WTC11 (cell line): ENCODE results near the gene KRT40. TPM values are rescaled to one million over a fixed set of nuclear protein-coding genes. Genes with fewer than 3 reads are reported as not detected.

Experiments used
- ATAC-seq: fragments of 200-7000 bp; cut with Tn5 transposase; 2 replicates; pipeline ENCODE4 v1.10.0; 2021; ENCODE audit warnings: mild to moderate bottlenecking, moderate library complexity
- CTCF ChIA-PET: fragments of 300-600 bp; sonication (Branson Sonifier 250); formaldehyde crosslinking; loops from one replicate; lab custom pipeline; 2021; ENCODE audit warnings: antibody characterized with exemption; lab: Charles Lee
- POLR2A ChIA-PET: fragments of 350-600 bp; sonication (Branson Sonifier 250); formaldehyde crosslinking; loops from one replicate; lab custom pipeline; 2021; ENCODE audit warnings: antibody characterized with exemption; lab: Charles Lee
- DNase-seq: peaks from one replicate; pipeline ENCODE4 v3.0.0; 2021; ENCODE audit warnings: low spot score
- H3K27ac Mint-ChIP-seq: 2 replicates; pipeline ENCODE4 v1.8.0; 2021; ENCODE audit warnings: mixed read lengths
- H3K27me3 Mint-ChIP-seq: 2 replicates; pipeline ENCODE4 v1.8.0; 2021; ENCODE audit warnings: low read depth, mild to moderate bottlenecking, moderate library complexity, mixed read lengths
- H3K36me3 Mint-ChIP-seq: 2 replicates; pipeline ENCODE4 v1.8.0; 2021; ENCODE audit warnings: mixed read lengths
- H3K4me1 Mint-ChIP-seq: 2 replicates; pipeline ENCODE4 v1.8.0; 2022; ENCODE audit warnings: mixed read lengths
- H3K4me3 Mint-ChIP-seq: 2 replicates; pipeline ENCODE4 v1.8.0; 2021; ENCODE audit warnings: mild to moderate bottlenecking, moderate library complexity, mixed read lengths
- H3K9me3 Mint-ChIP-seq: 2 replicates; pipeline ENCODE4 v1.8.0; 2021; ENCODE audit warnings: mixed read lengths
- GABPB1 ChIP-seq: sonication (generic); formaldehyde crosslinking; IDR thresholded peaks from 2 replicates; pipeline ENCODE4 v1.8.1; 2023; ENCODE audit warnings: mild to moderate bottlenecking, missing genetic modification reagents
- GRHL2 ChIP-seq: fragments of 250-450 bp; sonication (Bioruptor Pico); IDR thresholded peaks from 2 replicates; pipeline ENCODE4 v1.8.0; 2022; ENCODE audit warnings: mild to moderate bottlenecking, moderate library complexity; ENCODE audit not compliant: insufficient replicate concordance, severe bottlenecking
- JAZF1 ChIP-seq: fragments of 250-450 bp; sonication (Bioruptor Pico); IDR thresholded peaks from 2 replicates; pipeline ENCODE4 v1.9.0; 2021; ENCODE audit warnings: moderate library complexity, mild to moderate bottlenecking, inconsistent platforms
- KAT7 ChIP-seq: sonication (generic); formaldehyde crosslinking; IDR thresholded peaks from 2 replicates; pipeline ENCODE4 v1.8.1; 2023; ENCODE audit warnings: missing genetic modification reagents, mild to moderate bottlenecking, borderline replicate concordance
- MLX ChIP-seq: sonication (generic); formaldehyde crosslinking; IDR thresholded peaks from 2 replicates; pipeline ENCODE4 v1.8.1; 2023; ENCODE audit warnings: mild to moderate bottlenecking, missing genetic modification reagents, moderate library complexity
- MYBL2 ChIP-seq: sonication (generic); formaldehyde crosslinking; IDR thresholded peaks from 2 replicates; pipeline ENCODE4 v1.8.1; 2023; ENCODE audit warnings: mild to moderate bottlenecking, moderate library complexity, missing genetic modification reagents
- SMAD3 ChIP-seq: sonication (generic); formaldehyde crosslinking; IDR thresholded peaks from 2 replicates; pipeline ENCODE4 v1.8.0; 2022; ENCODE audit warnings: missing genetic modification reagents, mild to moderate bottlenecking, borderline replicate concordance
- SMAD4 ChIP-seq: sonication (generic); formaldehyde crosslinking; IDR thresholded peaks from 2 replicates; pipeline ENCODE4 v1.8.0; 2022; ENCODE audit warnings: mild to moderate bottlenecking, missing genetic modification reagents
- SP1 ChIP-seq: sonication (generic); formaldehyde crosslinking; conservative IDR thresholded peaks from 2 replicates; pipeline ENCODE4 v1.8.1; 2022; ENCODE audit warnings: missing genetic modification reagents
- TCF7 ChIP-seq: sonication (generic); formaldehyde crosslinking; IDR thresholded peaks from 2 replicates; pipeline ENCODE4 v1.8.0; 2022; ENCODE audit warnings: mild to moderate bottlenecking, low read depth, missing genetic modification reagents, moderate library complexity
- USF2 ChIP-seq: sonication (generic); formaldehyde crosslinking; IDR thresholded peaks from 2 replicates; pipeline ENCODE4 v1.8.1; 2023; ENCODE audit warnings: mild to moderate bottlenecking, missing genetic modification reagents, moderate library complexity
- total RNA-seq: library from RNA; stranded (reverse); gene quantifications from 3 replicates; pipeline ENCODE4 v1.2.3, GENCODE V29; 2021
- TF ChIP-seq, protein P1 (sequence below): sonication (generic); formaldehyde crosslinking; IDR thresholded peaks from 2 replicates; pipeline ENCODE4 v1.8.0; 2023; ENCODE audit warnings: missing genetic modification reagents, mild to moderate bottlenecking, borderline replicate concordance
- TF ChIP-seq, protein P2 (sequence below): sonication (generic); formaldehyde crosslinking; conservative IDR thresholded peaks from 2 replicates; pipeline ENCODE4 v1.8.1; 2022; ENCODE audit warnings: mild to moderate bottlenecking, missing genetic modification reagents
- TF ChIP-seq, protein P3 (sequence below): sonication (generic); formaldehyde crosslinking; IDR thresholded peaks from 2 replicates; pipeline ENCODE4 v1.8.0; 2022; ENCODE audit warnings: missing genetic modification reagents
- TF ChIP-seq, protein P4 (sequence below): fragments of 250-450 bp; sonication (Bioruptor Pico); IDR thresholded peaks from 2 replicates; pipeline ENCODE4 v1.9.0; 2021; ENCODE audit warnings: mild to moderate bottlenecking
- TF ChIP-seq, protein P5 (sequence below): fragments of 250-450 bp; sonication (Bioruptor Pico); IDR thresholded peaks from 2 replicates; pipeline ENCODE4 v1.9.0; 2021; ENCODE audit warnings: mild to moderate bottlenecking

KRT40 gene
- total RNA-seq, 1 experiment from 2014 or later = not detected

GRCh38 chr17:40995116-40995515 lies 11.0 kb upstream of the KRT40 start:
- Mint-ChIP-seq H3K9me3 (peaks cover 6% of the 10 kb centered on the region), H3K36me3 (no peaks in the 10 kb centered on the region), H3K4me3 (no peak overlapping the region), H3K27me3 (no peaks in the 10 kb centered on the region), H3K27ac (no peak overlapping the region), H3K4me1 (peaks cover 7% of the 10 kb centered on the region; the same call in 1 of the 2 replicates)
- TF ChIP-seq MLX (CRISPR knock-in tag) (no peak), MYBL2 (no peak)
- ATAC-seq (no peak), DNase-seq (no peak)
- ChIA-PET POLR2A (no interaction called here), CTCF (no interaction called here)

DNA sequence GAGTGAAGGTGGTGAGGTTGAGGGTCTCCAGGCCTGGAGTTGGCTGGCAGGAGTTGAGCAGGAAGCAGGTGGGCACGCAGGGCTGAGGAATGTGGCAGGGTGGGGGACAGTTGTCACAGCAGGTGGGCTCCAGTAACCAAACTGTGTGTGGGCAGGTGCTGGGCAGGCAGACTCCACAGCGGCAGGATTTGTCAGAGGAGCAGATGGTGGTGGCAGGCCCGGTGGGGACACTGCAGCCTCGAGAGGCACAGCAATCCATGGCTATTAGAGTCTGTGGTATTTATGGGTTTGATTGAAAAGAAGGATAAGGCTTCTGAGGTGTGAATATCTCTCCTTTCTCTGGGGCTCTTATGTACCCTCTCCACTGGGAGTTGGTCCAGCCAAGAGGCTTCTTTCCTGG lies 9.7 kb upstream of the KRT40 start, which contains the start of gene KRTAP3-3:
TSS of gene KRTAP3-3 (minus strand) at position 326 of the 400 bp plus-strand sequence. CDS start at position 259, 67 bp downstream.
- Mint-ChIP-seq H3K36me3 (no peaks in the 10 kb centered on the region), H3K4me3 (no peak within 1 kb of the TSS)
- POLR2A ChIA-PET = no interaction called here

GRCh38 chr17:40993084-40993483 lies 9.0 kb upstream of the KRT40 start:
- CTCF ChIA-PET = no interaction called here
- no peak for ATAC-seq
- POLR2A ChIA-PET = no interaction called here

More for the DNA sequence above, 9.7 kb upstream of the KRT40 start, which contains the start of gene KRTAP3-3:
- no peak for ATAC-seq
- Mint-ChIP-seq H3K27me3 (no peaks in the 10 kb centered on the region), H3K4me1 (peaks cover 7% of the 10 kb centered on the region; the same call in 1 of the 2 replicates), H3K27ac (no peak within 1 kb of the TSS), H3K9me3 (peaks cover 6% of the 10 kb centered on the region)
- CTCF ChIA-PET = no interaction called here
- TF ChIP-seq JAZF1 (CRISPR knock-in tag) = no peak
- no peak for TF ChIP-seq GABPB1 (CRISPR knock-in tag)
- no peak for TF ChIP-seq SMAD4 (CRISPR knock-in tag)
- TF ChIP-seq, protein P1, sequence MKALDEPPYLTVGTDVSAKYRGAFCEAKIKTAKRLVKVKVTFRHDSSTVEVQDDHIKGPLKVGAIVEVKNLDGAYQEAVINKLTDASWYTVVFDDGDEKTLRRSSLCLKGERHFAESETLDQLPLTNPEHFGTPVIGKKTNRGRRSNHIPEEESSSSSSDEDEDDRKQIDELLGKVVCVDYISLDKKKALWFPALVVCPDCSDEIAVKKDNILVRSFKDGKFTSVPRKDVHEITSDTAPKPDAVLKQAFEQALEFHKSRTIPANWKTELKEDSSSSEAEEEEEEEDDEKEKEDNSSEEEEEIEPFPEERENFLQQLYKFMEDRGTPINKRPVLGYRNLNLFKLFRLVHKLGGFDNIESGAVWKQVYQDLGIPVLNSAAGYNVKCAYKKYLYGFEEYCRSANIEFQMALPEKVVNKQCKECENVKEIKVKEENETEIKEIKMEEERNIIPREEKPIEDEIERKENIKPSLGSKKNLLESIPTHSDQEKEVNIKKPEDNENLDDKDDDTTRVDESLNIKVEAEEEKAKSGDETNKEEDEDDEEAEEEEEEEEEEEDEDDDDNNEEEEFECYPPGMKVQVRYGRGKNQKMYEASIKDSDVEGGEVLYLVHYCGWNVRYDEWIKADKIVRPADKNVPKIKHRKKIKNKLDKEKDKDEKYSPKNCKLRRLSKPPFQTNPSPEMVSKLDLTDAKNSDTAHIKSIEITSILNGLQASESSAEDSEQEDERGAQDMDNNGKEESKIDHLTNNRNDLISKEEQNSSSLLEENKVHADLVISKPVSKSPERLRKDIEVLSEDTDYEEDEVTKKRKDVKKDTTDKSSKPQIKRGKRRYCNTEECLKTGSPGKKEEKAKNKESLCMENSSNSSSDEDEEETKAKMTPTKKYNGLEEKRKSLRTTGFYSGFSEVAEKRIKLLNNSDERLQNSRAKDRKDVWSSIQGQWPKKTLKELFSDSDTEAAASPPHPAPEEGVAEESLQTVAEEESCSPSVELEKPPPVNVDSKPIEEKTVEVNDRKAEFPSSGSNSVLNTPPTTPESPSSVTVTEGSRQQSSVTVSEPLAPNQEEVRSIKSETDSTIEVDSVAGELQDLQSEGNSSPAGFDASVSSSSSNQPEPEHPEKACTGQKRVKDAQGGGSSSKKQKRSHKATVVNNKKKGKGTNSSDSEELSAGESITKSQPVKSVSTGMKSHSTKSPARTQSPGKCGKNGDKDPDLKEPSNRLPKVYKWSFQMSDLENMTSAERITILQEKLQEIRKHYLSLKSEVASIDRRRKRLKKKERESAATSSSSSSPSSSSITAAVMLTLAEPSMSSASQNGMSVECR = no peak
- TF ChIP-seq KAT7 (CRISPR knock-in tag) = no peak
- no peak for TF ChIP-seq GRHL2 (CRISPR knock-in tag)
- TF ChIP-seq, all 79 proteins: peak for 0
- DNase-seq = no peak

More at GRCh38 chr17:40993084-40993483, 9.0 kb upstream of the KRT40 start:
- H3K4me1 Mint-ChIP-seq = peaks cover 7% of the 10 kb centered on the region; the same call in 1 of the 2 replicates
- no peak overlapping the region for H3K27ac Mint-ChIP-seq
- no peaks in the 10 kb centered on the region for H3K27me3 Mint-ChIP-seq
- H3K9me3 Mint-ChIP-seq = peaks cover 6% of the 10 kb centered on the region
- no peaks in the 10 kb centered on the region for H3K36me3 Mint-ChIP-seq
- TF ChIP-seq SMAD3 (CRISPR knock-in tag) (no peak), SP1 (CRISPR knock-in tag) (no peak), USF2 (CRISPR knock-in tag) (no peak), TCF7 (no peak), MYBL2 (no peak)
- TF ChIP-seq, protein P2, sequence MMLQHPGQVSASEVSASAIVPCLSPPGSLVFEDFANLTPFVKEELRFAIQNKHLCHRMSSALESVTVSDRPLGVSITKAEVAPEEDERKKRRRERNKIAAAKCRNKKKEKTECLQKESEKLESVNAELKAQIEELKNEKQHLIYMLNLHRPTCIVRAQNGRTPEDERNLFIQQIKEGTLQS (CRISPR knock-in tag) = no peak
- TF ChIP-seq, protein P3, sequence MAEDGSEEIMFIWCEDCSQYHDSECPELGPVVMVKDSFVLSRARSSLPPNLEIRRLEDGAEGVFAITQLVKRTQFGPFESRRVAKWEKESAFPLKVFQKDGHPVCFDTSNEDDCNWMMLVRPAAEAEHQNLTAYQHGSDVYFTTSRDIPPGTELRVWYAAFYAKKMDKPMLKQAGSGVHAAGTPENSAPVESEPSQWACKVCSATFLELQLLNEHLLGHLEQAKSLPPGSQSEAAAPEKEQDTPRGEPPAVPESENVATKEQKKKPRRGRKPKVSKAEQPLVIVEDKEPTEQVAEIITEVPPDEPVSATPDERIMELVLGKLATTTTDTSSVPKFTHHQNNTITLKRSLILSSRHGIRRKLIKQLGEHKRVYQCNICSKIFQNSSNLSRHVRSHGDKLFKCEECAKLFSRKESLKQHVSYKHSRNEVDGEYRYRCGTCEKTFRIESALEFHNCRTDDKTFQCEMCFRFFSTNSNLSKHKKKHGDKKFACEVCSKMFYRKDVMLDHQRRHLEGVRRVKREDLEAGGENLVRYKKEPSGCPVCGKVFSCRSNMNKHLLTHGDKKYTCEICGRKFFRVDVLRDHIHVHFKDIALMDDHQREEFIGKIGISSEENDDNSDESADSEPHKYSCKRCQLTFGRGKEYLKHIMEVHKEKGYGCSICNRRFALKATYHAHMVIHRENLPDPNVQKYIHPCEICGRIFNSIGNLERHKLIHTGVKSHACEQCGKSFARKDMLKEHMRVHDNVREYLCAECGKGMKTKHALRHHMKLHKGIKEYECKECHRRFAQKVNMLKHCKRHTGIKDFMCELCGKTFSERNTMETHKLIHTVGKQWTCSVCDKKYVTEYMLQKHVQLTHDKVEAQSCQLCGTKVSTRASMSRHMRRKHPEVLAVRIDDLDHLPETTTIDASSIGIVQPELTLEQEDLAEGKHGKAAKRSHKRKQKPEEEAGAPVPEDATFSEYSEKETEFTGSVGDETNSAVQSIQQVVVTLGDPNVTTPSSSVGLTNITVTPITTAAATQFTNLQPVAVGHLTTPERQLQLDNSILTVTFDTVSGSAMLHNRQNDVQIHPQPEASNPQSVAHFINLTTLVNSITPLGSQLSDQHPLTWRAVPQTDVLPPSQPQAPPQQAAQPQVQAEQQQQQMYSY = no peak
- TF ChIP-seq, protein P4, sequence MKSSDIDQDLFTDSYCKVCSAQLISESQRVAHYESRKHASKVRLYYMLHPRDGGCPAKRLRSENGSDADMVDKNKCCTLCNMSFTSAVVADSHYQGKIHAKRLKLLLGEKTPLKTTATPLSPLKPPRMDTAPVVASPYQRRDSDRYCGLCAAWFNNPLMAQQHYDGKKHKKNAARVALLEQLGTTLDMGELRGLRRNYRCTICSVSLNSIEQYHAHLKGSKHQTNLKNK (CRISPR knock-in tag) = no peak
- TF ChIP-seq, protein P5, sequence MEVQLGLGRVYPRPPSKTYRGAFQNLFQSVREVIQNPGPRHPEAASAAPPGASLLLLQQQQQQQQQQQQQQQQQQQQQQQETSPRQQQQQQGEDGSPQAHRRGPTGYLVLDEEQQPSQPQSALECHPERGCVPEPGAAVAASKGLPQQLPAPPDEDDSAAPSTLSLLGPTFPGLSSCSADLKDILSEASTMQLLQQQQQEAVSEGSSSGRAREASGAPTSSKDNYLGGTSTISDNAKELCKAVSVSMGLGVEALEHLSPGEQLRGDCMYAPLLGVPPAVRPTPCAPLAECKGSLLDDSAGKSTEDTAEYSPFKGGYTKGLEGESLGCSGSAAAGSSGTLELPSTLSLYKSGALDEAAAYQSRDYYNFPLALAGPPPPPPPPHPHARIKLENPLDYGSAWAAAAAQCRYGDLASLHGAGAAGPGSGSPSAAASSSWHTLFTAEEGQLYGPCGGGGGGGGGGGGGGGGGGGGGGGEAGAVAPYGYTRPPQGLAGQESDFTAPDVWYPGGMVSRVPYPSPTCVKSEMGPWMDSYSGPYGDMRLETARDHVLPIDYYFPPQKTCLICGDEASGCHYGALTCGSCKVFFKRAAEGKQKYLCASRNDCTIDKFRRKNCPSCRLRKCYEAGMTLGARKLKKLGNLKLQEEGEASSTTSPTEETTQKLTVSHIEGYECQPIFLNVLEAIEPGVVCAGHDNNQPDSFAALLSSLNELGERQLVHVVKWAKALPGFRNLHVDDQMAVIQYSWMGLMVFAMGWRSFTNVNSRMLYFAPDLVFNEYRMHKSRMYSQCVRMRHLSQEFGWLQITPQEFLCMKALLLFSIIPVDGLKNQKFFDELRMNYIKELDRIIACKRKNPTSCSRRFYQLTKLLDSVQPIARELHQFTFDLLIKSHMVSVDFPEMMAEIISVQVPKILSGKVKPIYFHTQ (CRISPR knock-in tag) = no peak
- DNase-seq = no peak
- no peak overlapping the region for H3K4me3 Mint-ChIP-seq
